ENCODE data around the gene LAMC2. TPM values are rescaled to one million over a fixed set of nuclear protein-coding genes. Genes with fewer than 3 reads are reported as not detected.

Gene LAMC2
- total and polyA plus RNA-seq, 10 of the 15 experiments (the other 5 are each of a cell fraction or from before 2014, with no cell fraction given) = 0.27 to 1.5 (median 0.92) TPM

- no peaks in the 10 kb centered on the region for H3K9me3 ChIP-seq (replicated peaks; ENCODE audit: control insufficient read depth, insufficient read depth, low read length)
- no peaks in the 10 kb centered on the region for H3K79me2 ChIP-seq (ENCODE audit: control insufficient read depth, insufficient read depth, low read length)
- CTCF ChIA-PET = interaction anchor here (0.6 to 1.5 kb wide), 4 partner anchors 23 to 60 kb away, joined by 3 to 7 read pairs (median 3); no protein-coding TSS in a partner anchor
- no peak overlapping the region for H3K27ac ChIP-seq (ENCODE audit: control insufficient read depth, insufficient read depth)
- in situ Hi-C loops (cut with MboI) (no loop called here), intact Hi-C loops (cut with micrococcal nuclease; ENCODE audit: unreplicated experiment) (no loop called here)
- H2AFZ ChIP-seq (ENCODE audit: control insufficient read depth, low read depth, low read length) = no peak overlapping the region
- H3K27me3 ChIP-seq (replicated peaks in 1 of 2; ENCODE audit: control insufficient read depth in 2 of 2, insufficient read depth in 2 of 2, low read length in 1 of 2) = no peaks in the 10 kb centered on the region
- SMC1A ChIA-PET (ENCODE audit: uncharacterized antibody, unreplicated experiment) = interaction anchor here (0.9 to 1.2 kb wide), 3 partner anchors 12 to 51 kb away, joined by 3 read pairs; no protein-coding TSS in a partner anchor
- H3K4me3 ChIP-seq = no peak overlapping the region
- no peak overlapping the region for H3K4me2 ChIP-seq (ENCODE audit: control insufficient read depth, insufficient read depth)
- RAD21 ChIA-PET (ENCODE audit: unreplicated experiment) = no interaction called here
- no TSS peak for BruUV-seq (replicated peaks)
- POLR2A ChIA-PET = interaction anchor here (0.6 kb wide), 1 partner anchor 8 kb away, joined by 7 read pairs; no protein-coding TSS in a partner anchor
- DNase-seq (ENCODE audit: low read depth, low spot score) = no peak
- H4K20me1 ChIP-seq (ENCODE audit: control insufficient read depth, insufficient read depth) = no peaks in the 10 kb centered on the region
- no peak for ATAC-seq
- WGBS (ENCODE audit: insufficient coverage, insufficient replicate concordance, low lambda C conversion rate, missing lambda C conversion rate) = 100% methylated on average over 1 of the region's 1 CpG
- no peak for FAIRE-seq
- no peaks in the 10 kb centered on the region for H3K4me1 ChIP-seq (ENCODE audit: control insufficient read depth, insufficient read depth, low read length)
- no peak overlapping the region for H3K9ac ChIP-seq (ENCODE audit: control insufficient read depth, insufficient read depth, low read length)
- H3K36me3 ChIP-seq (ENCODE audit: control insufficient read depth in 2 of 2, insufficient read depth in 2 of 2, low read length in 1 of 2) = no peaks in the 10 kb centered on the region
- TF ChIP-seq NFXL1 (IDR thresholded peaks at IDR 0.05; ENCODE audit: borderline replicate concordance) = no peak
- no peak for TF ChIP-seq USF2 (IDR thresholded peaks at IDR 0.05; ENCODE audit: borderline replicate concordance, low read depth, low read length)
- no peak for TF ChIP-seq SMARCA5 (IDR thresholded peaks at IDR 0.05)
- no peak for TF ChIP-seq IRF3 (IDR thresholded peaks at IDR 0.05)
- TF ChIP-seq NR2F1 (conservative IDR thresholded peaks at IDR 0.05) = no peak
- TF ChIP-seq E4F1 (IDR thresholded peaks at IDR 0.05; ENCODE audit: borderline replicate concordance, partially characterized antibody) = no peak
- TF ChIP-seq NFYB (IDR thresholded peaks at IDR 0.05; ENCODE audit: insufficient read depth, low read depth, low read length) = no peak
- TF ChIP-seq SMAD1 (IDR thresholded peaks at IDR 0.05; ENCODE audit: low read depth, partially characterized antibody) = no peak
- TF ChIP-seq CHD4 (IDR thresholded peaks at IDR 0.05) = no peak
- TF ChIP-seq REST (IDR thresholded peaks at IDR 0.05; ENCODE audit: low read depth, low read length) = no peak
- TF ChIP-seq SIX5 (IDR thresholded peaks at IDR 0.05; ENCODE audit: low read depth, low read length, severe bottlenecking) = no peak
- no peak for TF ChIP-seq BHLHE40 (IDR thresholded peaks at IDR 0.05; ENCODE audit: borderline replicate concordance in 1 of 2, low read depth in 2 of 2, low read length in 1 of 2)
- TF ChIP-seq CBX5 (IDR thresholded peaks at IDR 0.05; ENCODE audit: low read depth) = no peak
- TF ChIP-seq ZNF217 (IDR thresholded peaks at IDR 0.05) = no peak
- TF ChIP-seq PBX3 (IDR thresholded peaks at IDR 0.05; ENCODE audit: insufficient replicate concordance, low read depth, low read length) = no peak
These were observed 18.4 kb upstream of the LAMC2 start for GRCh38 chr1:183167676-183168075.
